Tibial artery (tissue), 4 donors: ENCODE measurements around the gene TSPAN18.

Experiments
- DNase-seq, 2 donors: peaks; one replicate each; pipeline ENCODE4 v3.0.0-alpha.2; 2019
- H3K27ac ChIP-seq, 2 donors: fragments of 200-600 bp; sonication (generic) in 1 of 2; 1 replicate in 1 of 2; 2 replicates in 1 of 2; pipeline ENCODE4 v1.5.1; 2018 to 2019; ENCODE audit warnings: mild to moderate bottlenecking in 1 of 2
- H3K27me3 ChIP-seq, 2 donors: fragments of 200-600 bp; sonication (generic) in 1 of 2; one replicate each; pipeline versions ENCODE4 v1.5.1 to v1.6.0; 2016 to 2019
- H3K36me3 ChIP-seq, 3 donors: fragments of 200-600 bp; sonication (generic) in 2 of 3; one replicate each; pipeline ENCODE4 v1.5.1; 2016 to 2019; ENCODE audit warnings: mild to moderate bottlenecking in 2 of 3
- H3K4me1 ChIP-seq, 4 donors: fragments of 200-600 bp; sonication (generic) in 2 of 4; 1 replicate in 3 of 4; 2 replicates in 1 of 4; pipeline ENCODE4 v1.5.1; 2016 to 2019
- H3K4me3 ChIP-seq, 2 donors: fragments of 200-600 bp; sonication (generic) in 1 of 2; 1 replicate in 1 of 2; 2 replicates in 1 of 2; pipeline ENCODE4 v1.5.1; 2018 to 2019; ENCODE audit warnings: mild to moderate bottlenecking in 2 of 2
- H3K9me3 ChIP-seq, 3 donors: fragments of 200-600 bp; sonication (generic) in 1 of 3; one replicate each; pipeline ENCODE4 v1.5.1; 2016 to 2019
- intact Hi-C: fragments of 100-400 bp; cut with DNase I; formaldehyde crosslinking; loops from one replicate; pipeline ENCODE4 v1.15.0; 2023; ENCODE audit warnings: low total_unique reads
- TF ChIP-seq, protein P1 (sequence below), 2 experiments: fragments of 200-600 bp in 1 of 2; fragments of 450-650 bp in 1 of 2; IDR thresholded peaks; one replicate each; pipeline ENCODE4 v1.5.1; 2017 to 2019; ENCODE audit warnings: antibody characterized with exemption in 2 of 2, mild to moderate bottlenecking in 1 of 2, moderate library complexity in 1 of 2

Gene TSPAN18

DNA sequence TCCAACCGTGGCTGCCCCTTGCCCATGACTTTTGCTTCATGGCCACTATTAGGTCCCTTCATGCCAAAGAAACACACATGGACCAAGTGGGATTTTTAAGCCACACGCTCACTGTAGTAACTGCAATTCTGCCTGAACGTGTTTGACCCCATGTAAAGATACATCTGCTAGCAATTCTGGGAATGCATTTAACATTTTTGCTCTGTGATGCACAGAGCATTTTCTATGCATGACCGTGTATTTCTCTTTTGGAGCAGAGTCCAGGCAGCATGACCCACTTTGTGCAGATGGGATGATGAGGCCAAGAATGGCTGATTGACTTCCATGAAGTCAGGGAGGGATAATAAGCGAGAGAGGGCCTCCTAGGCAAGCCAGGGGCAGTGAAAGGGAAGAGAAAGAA, 115.5 kb downstream of the TSPAN18 start:
- H3K27me3 ChIP-seq: no peaks in the 10 kb centered on the region
- no peak overlapping the region for H3K4me3 ChIP-seq
- TF ChIP-seq, protein P1, sequence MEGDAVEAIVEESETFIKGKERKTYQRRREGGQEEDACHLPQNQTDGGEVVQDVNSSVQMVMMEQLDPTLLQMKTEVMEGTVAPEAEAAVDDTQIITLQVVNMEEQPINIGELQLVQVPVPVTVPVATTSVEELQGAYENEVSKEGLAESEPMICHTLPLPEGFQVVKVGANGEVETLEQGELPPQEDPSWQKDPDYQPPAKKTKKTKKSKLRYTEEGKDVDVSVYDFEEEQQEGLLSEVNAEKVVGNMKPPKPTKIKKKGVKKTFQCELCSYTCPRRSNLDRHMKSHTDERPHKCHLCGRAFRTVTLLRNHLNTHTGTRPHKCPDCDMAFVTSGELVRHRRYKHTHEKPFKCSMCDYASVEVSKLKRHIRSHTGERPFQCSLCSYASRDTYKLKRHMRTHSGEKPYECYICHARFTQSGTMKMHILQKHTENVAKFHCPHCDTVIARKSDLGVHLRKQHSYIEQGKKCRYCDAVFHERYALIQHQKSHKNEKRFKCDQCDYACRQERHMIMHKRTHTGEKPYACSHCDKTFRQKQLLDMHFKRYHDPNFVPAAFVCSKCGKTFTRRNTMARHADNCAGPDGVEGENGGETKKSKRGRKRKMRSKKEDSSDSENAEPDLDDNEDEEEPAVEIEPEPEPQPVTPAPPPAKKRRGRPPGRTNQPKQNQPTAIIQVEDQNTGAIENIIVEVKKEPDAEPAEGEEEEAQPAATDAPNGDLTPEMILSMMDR (IDR thresholded peaks at IDR 0.05): no peak
- peaks cover 0 to 4% (median 0%) of the 10 kb centered on the region in 3 donors for H3K9me3 ChIP-seq
- intact Hi-C loops: no loop called here
- H3K27ac ChIP-seq: no peak overlapping the region
- no peaks in the 10 kb centered on the region for H3K36me3 ChIP-seq
- DNase-seq: no peak
- peaks cover 0 to 11% (median 2%) of the 10 kb centered on the region in 4 donors for H3K4me1 ChIP-seq

- Histone ChIP-seq H3K4me3 (no peak overlapping the region), H3K27ac (no peak overlapping the region), H3K27me3 (no peaks in the 10 kb centered on the region), H3K4me1 (peaks cover 0 to 8% (median 2%) of the 10 kb centered on the region in 4 donors), H3K36me3 (no peaks in the 10 kb centered on the region), H3K9me3 (peaks cover 0 to 6% (median 0%) of the 10 kb centered on the region in 3 donors)
- DNase-seq: no peak
- TF ChIP-seq, protein P1 (IDR thresholded peaks at IDR 0.05): no peak
- intact Hi-C loops: no loop called here
Observed at GRCh38 chr11:44846852-44847251, 120.1 kb downstream of the TSPAN18 start.

GRCh38 chr11:44847316-44847715, 120.6 kb downstream of the TSPAN18 start:
- no peak overlapping the region for H3K27ac ChIP-seq
- H3K4me1 ChIP-seq: peaks cover 0 to 3% (median 0%) of the 10 kb centered on the region in 4 donors
- TF ChIP-seq, protein P1 (IDR thresholded peaks at IDR 0.05): no peak
- no peak for DNase-seq
- H3K4me3 ChIP-seq: no peak overlapping the region
- H3K9me3 ChIP-seq: peaks cover 0 to 6% (median 0%) of the 10 kb centered on the region in 3 donors
- H3K27me3 ChIP-seq: no peaks in the 10 kb centered on the region
- H3K36me3 ChIP-seq: no peaks in the 10 kb centered on the region
- intact Hi-C loops: no loop called here

- H3K27ac ChIP-seq: no peak overlapping the region
- intact Hi-C loops: no loop called here
- DNase-seq: no peak
- H3K27me3 ChIP-seq: no peaks in the 10 kb centered on the region
- TF ChIP-seq, protein P1 (IDR thresholded peaks at IDR 0.05): no peak
- no peaks in the 10 kb centered on the region for H3K36me3 ChIP-seq
- H3K9me3 ChIP-seq: peaks cover 0 to 6% (median 0%) of the 10 kb centered on the region in 3 donors
- H3K4me3 ChIP-seq: no peak overlapping the region
- no peaks in the 10 kb centered on the region for H3K4me1 ChIP-seq
Observed at GRCh38 chr11:44848203-44848962, 121.6 kb downstream of the TSPAN18 start.

GRCh38 chr11:44848963-44849350, 122.2 kb downstream of the TSPAN18 start:
- TF ChIP-seq, protein P1 (IDR thresholded peaks at IDR 0.05): no peak
- no peaks in the 10 kb centered on the region for H3K4me1 ChIP-seq
- no peak overlapping the region for H3K4me3 ChIP-seq
- no peaks in the 10 kb centered on the region for H3K36me3 ChIP-seq
- no peaks in the 10 kb centered on the region for H3K27me3 ChIP-seq
- H3K27ac ChIP-seq: no peak overlapping the region
- no peak for DNase-seq
- intact Hi-C loops: no loop called here
- H3K9me3 ChIP-seq: peaks cover 0 to 6% (median 0%) of the 10 kb centered on the region in 3 donors
